HUES64 (cell line): Measurements from ENCODE around the gene CUBN.

Experiments
- H3K27ac ChIP-seq: 2 replicates; pipeline ENCODE4 v1.7.0; 2013; ENCODE audit warnings: low read depth, low read length, inconsistent platforms
- H3K27me3 ChIP-seq: 2 replicates; pipeline ENCODE4 v1.6.1; 2013; ENCODE audit warnings: mild to moderate bottlenecking, low read length; ENCODE audit not compliant: insufficient read depth
- H3K36me3 ChIP-seq: 2 replicates; pipeline ENCODE4 v1.6.1; 2013; ENCODE audit warnings: mild to moderate bottlenecking, low read length; ENCODE audit not compliant: insufficient read depth
- H3K4me1 ChIP-seq: 2 replicates; pipeline ENCODE4 v1.6.1; 2013; ENCODE audit warnings: mild to moderate bottlenecking, low read length, moderate library complexity; ENCODE audit not compliant: insufficient read depth
- H3K4me3 ChIP-seq: 2 replicates; pipeline ENCODE4 v1.5.1; 2013; ENCODE audit warnings: mild to moderate bottlenecking, low read length, moderate library complexity
- H3K9ac ChIP-seq: 2 replicates; pipeline ENCODE4 v1.6.1; 2013; ENCODE audit warnings: mild to moderate bottlenecking, low read depth, low read length
- H3K9me3 ChIP-seq: 2 replicates; pipeline ENCODE4 v1.6.1; 2013; ENCODE audit warnings: low read depth, low read length; ENCODE audit not compliant: insufficient read depth
- WGBS: fragments of 150-250, 120-280 bp; methylation state at CpG from one replicate; pipeline ENCODE4 v1.1.7; 2013; ENCODE audit warnings: missing lambda C conversion rate; 5-methylcytosine and 5-hydroxymethylcytosine counted together

The CUBN gene

GRCh38 chr10:16812676-16813075, 316.9 kb downstream of the CUBN start:
- Histone ChIP-seq H3K27me3 (no peaks in the 10 kb centered on the region), H3K36me3 (no peaks in the 10 kb centered on the region; the same call in 1 of the 2 replicates), H3K9me3 (no peaks in the 10 kb centered on the region), H3K4me3 (no peak overlapping the region), H3K9ac (no peak overlapping the region), H3K27ac (no peak overlapping the region), H3K4me1 (peaks cover 6% of the 10 kb centered on the region)
- WGBS = 93% methylated on average over 4 of the region's 4 CpGs

- no peaks in the 10 kb centered on the region for H3K9me3 ChIP-seq
- H3K27me3 ChIP-seq = no peaks in the 10 kb centered on the region
- no peak overlapping the region for H3K27ac ChIP-seq
- H3K9ac ChIP-seq = no peak overlapping the region
- no peaks in the 10 kb centered on the region; the same call in 1 of the 2 replicates for H3K36me3 ChIP-seq
- no peak overlapping the region for H3K4me3 ChIP-seq
- WGBS = 94% methylated on average over 6 of the region's 6 CpGs
- H3K4me1 ChIP-seq = peaks cover 6% of the 10 kb centered on the region
These were observed 317.8 kb downstream of the CUBN start for GRCh38 chr10:16811765-16812164.

- no peak overlapping the region for H3K9ac ChIP-seq
- H3K27ac ChIP-seq = no peak overlapping the region
- no peaks in the 10 kb centered on the region; the same call in 1 of the 2 replicates for H3K36me3 ChIP-seq
- H3K4me1 ChIP-seq = peaks cover 2% of the 10 kb centered on the region
- H3K4me3 ChIP-seq = no peak overlapping the region
- H3K9me3 ChIP-seq = no peaks in the 10 kb centered on the region
- no peaks in the 10 kb centered on the region for H3K27me3 ChIP-seq
- WGBS = 79% methylated on average over 3 of the region's 3 CpGs
These were observed 318.3 kb downstream of the CUBN start for GRCh38 chr10:16811292-16811691.

GRCh38 chr10:16809074-16809718, 320.4 kb downstream of the CUBN start:
- 78% methylated on average over 5 of the region's 6 CpGs for WGBS
- no peaks in the 10 kb centered on the region for H3K4me1 ChIP-seq
- H3K27ac ChIP-seq = no peak overlapping the region
- H3K27me3 ChIP-seq = no peaks in the 10 kb centered on the region
- no peaks in the 10 kb centered on the region for H3K9me3 ChIP-seq
- H3K9ac ChIP-seq = no peak overlapping the region
- no peak overlapping the region for H3K4me3 ChIP-seq
- no peaks in the 10 kb centered on the region; the same call in 1 of the 2 replicates for H3K36me3 ChIP-seq

GRCh38 chr10:16804123-16804522, 325.5 kb downstream of the CUBN start:
- Histone ChIP-seq H3K4me3 (no peak overlapping the region), H3K9ac (no peak overlapping the region), H3K36me3 (no peaks in the 10 kb centered on the region), H3K9me3 (no peaks in the 10 kb centered on the region), H3K4me1 (peaks cover 9% of the 10 kb centered on the region), H3K27ac (no peak overlapping the region), H3K27me3 (no peaks in the 10 kb centered on the region)
- 89% methylated on average over 4 of the region's 4 CpGs for WGBS

- Histone ChIP-seq H3K9me3 (no peaks in the 10 kb centered on the region), H3K4me1 (peaks cover 9% of the 10 kb centered on the region), H3K4me3 (no peak overlapping the region), H3K27ac (no peak overlapping the region), H3K36me3 (no peaks in the 10 kb centered on the region), H3K9ac (no peak overlapping the region), H3K27me3 (no peaks in the 10 kb centered on the region)
- 92% methylated on average over 2 of the region's 2 CpGs for WGBS
These were observed 326.1 kb downstream of the CUBN start for GRCh38 chr10:16803464-16803863.

- Histone ChIP-seq H3K36me3 (no peaks in the 10 kb centered on the region), H3K9ac (no peak overlapping the region), H3K4me1 (peaks cover 9% of the 10 kb centered on the region), H3K4me3 (no peak overlapping the region), H3K27ac (no peak overlapping the region), H3K9me3 (no peaks in the 10 kb centered on the region), H3K27me3 (no peaks in the 10 kb centered on the region)
- WGBS = 84% methylated on average over 8 of the region's 8 CpGs
These were observed 330.0 kb downstream of the CUBN start for GRCh38 chr10:16799621-16800020.

- Histone ChIP-seq H3K36me3 (no peaks in the 10 kb centered on the region), H3K9ac (no peak overlapping the region), H3K4me1 (peaks cover 9% of the 10 kb centered on the region), H3K27ac (no peak overlapping the region), H3K9me3 (0 out of 2 replicates have a peak, but pooled peaks cover 3% of the 10 kb centered on the region), H3K4me3 (no peak overlapping the region), H3K27me3 (no peaks in the 10 kb centered on the region)
- 95% methylated on average over 5 of the region's 5 CpGs for WGBS
These were observed 331.0 kb downstream of the CUBN start for GRCh38 chr10:16798571-16798970.

- WGBS = 88% methylated on average over 9 of the region's 9 CpGs
- Histone ChIP-seq H3K36me3 (no peaks in the 10 kb centered on the region), H3K4me1 (peaks cover 9% of the 10 kb centered on the region), H3K4me3 (no peak overlapping the region), H3K27me3 (no peaks in the 10 kb centered on the region), H3K27ac (no peak overlapping the region), H3K9me3 (0 out of 2 replicates have a peak, but pooled peaks cover 3% of the 10 kb centered on the region), H3K9ac (no peak overlapping the region)
These were observed 334.1 kb downstream of the CUBN start for GRCh38 chr10:16795410-16796073.

GRCh38 chr10:16794005-16794404, 335.6 kb downstream of the CUBN start:
- no peak overlapping the region for H3K9ac ChIP-seq
- WGBS = 92% methylated on average over 1 of the region's 1 CpG
- H3K9me3 ChIP-seq = 0 out of 2 replicates have a peak, but pooled peaks cover 3% of the 10 kb centered on the region
- H3K4me3 ChIP-seq = no peak overlapping the region
- H3K4me1 ChIP-seq = 0 out of 2 replicates have a peak, but pooled peaks cover 3% of the 10 kb centered on the region
- no peak overlapping the region for H3K27ac ChIP-seq
- no peaks in the 10 kb centered on the region for H3K36me3 ChIP-seq
- H3K27me3 ChIP-seq = no peaks in the 10 kb centered on the region

- H3K27ac ChIP-seq = no peak overlapping the region
- WGBS = 94% methylated on average over 8 of the region's 8 CpGs
- H3K27me3 ChIP-seq = no peaks in the 10 kb centered on the region
- H3K36me3 ChIP-seq = no peaks in the 10 kb centered on the region
- H3K4me1 ChIP-seq = 0 out of 2 replicates have a peak, but pooled peaks cover 3% of the 10 kb centered on the region
- no peak overlapping the region for H3K9ac ChIP-seq
- 0 out of 2 replicates have a peak, but pooled peaks cover 3% of the 10 kb centered on the region for H3K9me3 ChIP-seq
- H3K4me3 ChIP-seq = no peak overlapping the region
These were observed 336.9 kb downstream of the CUBN start for GRCh38 chr10:16792675-16793074.
